T-helper 1 cell (primary cell): ENCODE results near the gene C2.
"Not testable (repeated sequence)": the region's sequence is repeated elsewhere in the genome, so short reads cannot be mapped to it uniquely, and the experiment has no call there.

ENCODE experiments used
- DNase-seq, 5 donors: peaks; one replicate each; pipeline ENCODE4 v3.0.0-alpha.2; 2012 to 2020

The C2 gene

GRCh38 chr6:31979238-31979898, 51.9 kb downstream of the C2 start:
- no peak for DNase-seq

- DNase-seq, result not testable (repeated sequence)
These were observed 52.8 kb downstream of the C2 start for GRCh38 chr6:31980195-31980876.

- not testable (repeated sequence) for DNase-seq
These were observed 53.5 kb downstream of the C2 start for GRCh38 chr6:31980998-31981397.

- not testable (repeated sequence) for DNase-seq
These were observed 54.2 kb downstream of the C2 start, which contains the start of gene C4A for GRCh38 chr6:31981744-31982143. Gene C4A, plus strand, starts transcription at chr6:31982057. Its CDS starts 51 bp downstream, at chr6:31982108.

- not testable (repeated sequence) for DNase-seq
These were observed 61.8 kb downstream of the C2 start for GRCh38 chr6:31989363-31989762.

GRCh38 chr6:31994421-31994820, 66.9 kb downstream of the C2 start:
- not testable (repeated sequence) for DNase-seq
